Measurements from ENCODE around the gene ACAD10. TPM values are rescaled to one million over a fixed set of nuclear protein-coding genes. Genes with fewer than 3 reads are reported as not detected.
"Not testable (repeated sequence)": the region's sequence is repeated elsewhere in the genome, so short reads cannot be mapped to it uniquely, and the experiment has no call there.

ACAD10 gene
- total and polyA plus RNA-seq, 12 donors: 14.7 to 65.5 (median 40.7) TPM

- intact Hi-C loops (cut with DNase I): no loop called here
- Histone ChIP-seq H3K27me3 (no peaks in the 10 kb centered on the region), H3K36me3 (replicated peaks in 1 of 2) (peaks cover 0 to 38% of the 10 kb centered on the region in 2 donors), H3K4me3 (no peak overlapping the region), H3K4me1 (replicated peaks in 1 of 2) (peaks cover 0 to under 1% of the 10 kb centered on the region in 2 donors), H3K9me3 (replicated peaks in 1 of 3) (no peaks in the 10 kb centered on the region), H3K27ac (no peak overlapping the region)
- TF ChIP-seq CTCF (IDR thresholded peaks at IDR 0.05) (no peak), POLR2A (IDR thresholded peaks at IDR 0.05) (no peak)
- no peak for DNase-seq
- WGBS, 4 donors: 84 to 94% (median 88%) methylated on average over 2 of the region's 2 CpGs
Observed at GRCh38 chr12:111699962-111700361, 14.1 kb downstream of the ACAD10 start.

- no peaks in the 10 kb centered on the region for H3K27me3 ChIP-seq
- H3K27ac ChIP-seq: peak overlapping the region in 4 of 5 donors; percentile 31 to 77 (median 48)
- H3K4me3 ChIP-seq: no peak overlapping the region
- 35 to 52% (median 38%) methylated on average over 5 of the region's 5 CpGs for WGBS, 4 donors
- H3K4me1 ChIP-seq (replicated peaks in 1 of 2): peaks cover 25 to 26% of the 10 kb centered on the region in 2 donors
- DNase-seq: peak in 6 of 7 donors; percentile 48 to 72 (median 60)
- no peaks in the 10 kb centered on the region for H3K9me3 ChIP-seq (replicated peaks in 1 of 3)
- TF ChIP-seq CTCF (IDR thresholded peaks at IDR 0.05): no peak
- no peak for TF ChIP-seq POLR2A (IDR thresholded peaks at IDR 0.05)
- H3K36me3 ChIP-seq (replicated peaks in 1 of 2): peaks cover 0 to 43% of the 10 kb centered on the region in 2 donors
- intact Hi-C loops (cut with DNase I): no loop called here
Observed at GRCh38 chr12:111705672-111706071, 19.8 kb downstream of the ACAD10 start.

GRCh38 chr12:111706145-111706544 is 20.3 kb downstream of the ACAD10 start:
- Histone ChIP-seq H3K9me3 (replicated peaks in 1 of 3) (no peaks in the 10 kb centered on the region), H3K27me3 (no peaks in the 10 kb centered on the region), H3K4me3 (no peak overlapping the region), H3K4me1 (replicated peaks in 1 of 2) (peaks cover 25 to 26% of the 10 kb centered on the region in 2 donors), H3K36me3 (replicated peaks in 1 of 2) (peaks cover 0 to 48% of the 10 kb centered on the region in 2 donors), H3K27ac (peak overlapping the region in 4 of 5 donors; percentile 31 to 77 (median 48))
- no peak for DNase-seq
- WGBS, 4 donors: 89 to 93% (median 91%) methylated on average over 6 of the region's 6 CpGs
- TF ChIP-seq POLR2A (IDR thresholded peaks at IDR 0.05): no peak
- no peak for TF ChIP-seq CTCF (IDR thresholded peaks at IDR 0.05)
- intact Hi-C loops (cut with DNase I): no loop called here

- 89 to 92% (median 90%) methylated on average over 4 of the region's 4 CpGs for WGBS, 4 donors
Observed at GRCh38 chr12:111715279-111715678, 29.4 kb downstream of the ACAD10 start.

GRCh38 chr12:111719316-111719715 is 33.5 kb downstream of the ACAD10 start:
- H3K27me3 ChIP-seq; H3K9me3 ChIP-seq (replicated peaks in 1 of 3); H3K27ac ChIP-seq; H3K4me3 ChIP-seq; H3K4me1 ChIP-seq (replicated peaks in 1 of 2); DNase-seq; intact Hi-C loops (cut with DNase I): not testable (repeated sequence)
- peaks cover 0 to 53% of the 10 kb centered on the region in 2 donors for H3K36me3 ChIP-seq (replicated peaks in 1 of 2)
- WGBS, 4 donors: 89 to 96% (median 93%) methylated on average over 10 of the region's 10 CpGs

More at GRCh38 chr12:111715279-111715678, 29.4 kb downstream of the ACAD10 start:
- peaks cover 0 to 62% of the 10 kb centered on the region in 2 donors for H3K36me3 ChIP-seq (replicated peaks in 1 of 2)
- intact Hi-C loops (cut with DNase I): no loop called here
- no peak overlapping the region for H3K4me3 ChIP-seq
- no peaks in the 10 kb centered on the region for H3K4me1 ChIP-seq (replicated peaks in 1 of 2)
- H3K9me3 ChIP-seq (replicated peaks in 1 of 3): no peaks in the 10 kb centered on the region
- TF ChIP-seq CTCF (IDR thresholded peaks at IDR 0.05) (no peak), POLR2A (IDR thresholded peaks at IDR 0.05) (no peak)
- H3K27me3 ChIP-seq: no peaks in the 10 kb centered on the region
- peak in 1 of 7 donors; percentile 63 for DNase-seq
- H3K27ac ChIP-seq: no peak overlapping the region

All from adrenal gland (tissue), 12 donors.